Psoas muscle (tissue), 8 donors: Measurements from ENCODE around the gene TENM4. TPM values are rescaled to one million over a fixed set of nuclear protein-coding genes. Genes with fewer than 3 reads are reported as not detected.

Source experiments
- ATAC-seq, 4 donors: fragments of 200-7000 bp; cut with Tn5 transposase; one replicate each; pipeline ENCODE4 v1.9.1; 2020; ENCODE audit warnings: moderate library complexity in 3 of 4, mild to moderate bottlenecking in 2 of 4
- DNase-seq, 2 donors: peaks; one replicate each; pipeline ENCODE4 v3.0.0-alpha.2; 2020
- H3K27ac ChIP-seq: fragments of 200-600 bp; one replicate; pipeline ENCODE4 v1.8.0; 2022
- H3K27me3 ChIP-seq, 3 donors: fragments of 200-600 bp in 1 of 3; one replicate each; pipeline versions ENCODE4 v1.6.1 to v1.8.0; 2013 to 2022; ENCODE audit warnings: low read length in 2 of 3, mild to moderate bottlenecking in 2 of 3, moderate library complexity in 1 of 3; ENCODE audit not compliant: insufficient read depth in 3 of 3
- H3K36me3 ChIP-seq, 2 donors: fragments of 200-600 bp in 1 of 2; one replicate each; pipeline versions ENCODE4 v1.6.1 to v1.8.0; 2013 to 2022; ENCODE audit warnings: low read depth in 1 of 2, mild to moderate bottlenecking in 1 of 2, moderate library complexity in 1 of 2; ENCODE audit not compliant: insufficient read depth in 1 of 2
- H3K4me1 ChIP-seq: fragments of 200-600 bp; one replicate; pipeline ENCODE4 v1.8.0; 2022
- H3K4me3 ChIP-seq: fragments of 200-600 bp; one replicate; pipeline ENCODE4 v1.8.0; 2022; ENCODE audit warnings: mild to moderate bottlenecking
- H3K9me3 ChIP-seq: fragments of 200-600 bp; one replicate; pipeline ENCODE4 v1.8.0; 2022
- WGBS, 3 donors: extraction: QIAGEN DNeasy Blood & Tissue Kit; methylation state at CpG; one replicate each; pipeline versions ENCODE4 v1.1.6 to v1.1.7; 2013; 5-methylcytosine and 5-hydroxymethylcytosine counted together
- intact Hi-C, 2 donors: fragments of 100-400 bp; cut with DNase I; formaldehyde crosslinking; loops; one replicate each; pipeline versions ENCODE4 v1.11.0 to v1.14.2; 2022
- polyA plus RNA-seq, 3 donors: library from polyadenylated mRNA; stranded (reverse); fragments of 200-250 nt; gene quantifications; one replicate each; pipeline ENCODE4 v1.2.3, GENCODE V29; 2013
- total RNA-seq, 4 donors: library from RNA; stranded (reverse); fragmentation: NEBNext Ultra II Directional in 2 of 4; extraction: Animal tissue kit (Norgen Biotek cat#: 25700) in 2 of 4; gene quantifications; one replicate each; pipeline versions ENCODE4 v1.2.1 to v1.2.4, GENCODE V29; 2021 to 2023
- TF ChIP-seq, protein P1 (sequence below): fragments of 200-600 bp; IDR thresholded peaks from one replicate; pipeline ENCODE4 v1.8.0; 2022; ENCODE audit warnings: antibody characterized with exemption
- donor health status: healthy with polysubstance abuse.
- donor health status: DM: no; HTN: no; CAD: no; lungs with moderate emphysema.
- donor health status: Bipolar disorder and iron deficiency.
- donor health status: healthy.
- donor health status: DM: yes; HTN: yes; CAD: no.
- donor health status: DM: no; HTN: no; CAD: no.
- donor health status: DM: no; HTN: no; CAD: no.
- donor health status: DM: yes; HTN: yes; CAD: no.

The TENM4 gene
- total and polyA plus RNA-seq, 7 donors: 0.05 to 1.7 (median 0.48) TPM

GRCh38 chr11:79084382-79084781 lies 356.4 kb downstream of the TENM4 start:
- 88 to 91% (median 89%) methylated on average over 5 of the region's 5 CpGs for WGBS, 3 donors
- Histone ChIP-seq H3K4me3 (no peak overlapping the region), H3K4me1 (peaks cover 17% of the 10 kb centered on the region), H3K27me3 (no peaks in the 10 kb centered on the region), H3K9me3 (no peaks in the 10 kb centered on the region), H3K36me3 (no peaks in the 10 kb centered on the region), H3K27ac (no peak overlapping the region)
- no peak for DNase-seq
- TF ChIP-seq, protein P1, sequence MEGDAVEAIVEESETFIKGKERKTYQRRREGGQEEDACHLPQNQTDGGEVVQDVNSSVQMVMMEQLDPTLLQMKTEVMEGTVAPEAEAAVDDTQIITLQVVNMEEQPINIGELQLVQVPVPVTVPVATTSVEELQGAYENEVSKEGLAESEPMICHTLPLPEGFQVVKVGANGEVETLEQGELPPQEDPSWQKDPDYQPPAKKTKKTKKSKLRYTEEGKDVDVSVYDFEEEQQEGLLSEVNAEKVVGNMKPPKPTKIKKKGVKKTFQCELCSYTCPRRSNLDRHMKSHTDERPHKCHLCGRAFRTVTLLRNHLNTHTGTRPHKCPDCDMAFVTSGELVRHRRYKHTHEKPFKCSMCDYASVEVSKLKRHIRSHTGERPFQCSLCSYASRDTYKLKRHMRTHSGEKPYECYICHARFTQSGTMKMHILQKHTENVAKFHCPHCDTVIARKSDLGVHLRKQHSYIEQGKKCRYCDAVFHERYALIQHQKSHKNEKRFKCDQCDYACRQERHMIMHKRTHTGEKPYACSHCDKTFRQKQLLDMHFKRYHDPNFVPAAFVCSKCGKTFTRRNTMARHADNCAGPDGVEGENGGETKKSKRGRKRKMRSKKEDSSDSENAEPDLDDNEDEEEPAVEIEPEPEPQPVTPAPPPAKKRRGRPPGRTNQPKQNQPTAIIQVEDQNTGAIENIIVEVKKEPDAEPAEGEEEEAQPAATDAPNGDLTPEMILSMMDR: no peak
- intact Hi-C loops: no loop called here
- no peak for ATAC-seq

DNA sequence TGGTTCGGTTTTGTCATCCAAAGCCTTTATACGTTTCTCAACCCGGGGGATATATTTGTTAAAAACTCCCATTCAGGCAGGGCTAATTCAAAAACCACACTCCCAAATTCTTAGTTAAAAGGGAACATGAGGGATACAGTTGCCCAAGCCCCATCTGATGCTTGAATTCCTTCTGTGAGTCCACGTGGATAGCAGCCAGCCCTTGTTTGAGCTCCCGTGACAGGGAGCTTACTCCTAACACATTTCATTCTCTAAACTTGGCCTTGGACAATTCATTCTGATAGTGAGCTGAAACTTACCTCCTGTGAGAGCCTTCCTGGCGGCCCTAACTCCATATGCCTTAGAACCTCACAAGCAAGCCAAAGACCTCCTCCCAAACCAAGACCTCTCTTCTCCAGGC lies 357.5 kb downstream of the TENM4 start:
- no peak for ATAC-seq
- TF ChIP-seq, protein P1: no peak
- H3K27ac ChIP-seq: no peak overlapping the region
- H3K9me3 ChIP-seq: no peaks in the 10 kb centered on the region
- H3K36me3 ChIP-seq: no peaks in the 10 kb centered on the region
- 54 to 68% (median 66%) methylated on average over 6 of the region's 6 CpGs for WGBS, 3 donors
- peaks cover 17% of the 10 kb centered on the region for H3K4me1 ChIP-seq
- no peak overlapping the region for H3K4me3 ChIP-seq
- intact Hi-C loops: no loop called here
- no peaks in the 10 kb centered on the region for H3K27me3 ChIP-seq
- no peak for DNase-seq

DNA sequence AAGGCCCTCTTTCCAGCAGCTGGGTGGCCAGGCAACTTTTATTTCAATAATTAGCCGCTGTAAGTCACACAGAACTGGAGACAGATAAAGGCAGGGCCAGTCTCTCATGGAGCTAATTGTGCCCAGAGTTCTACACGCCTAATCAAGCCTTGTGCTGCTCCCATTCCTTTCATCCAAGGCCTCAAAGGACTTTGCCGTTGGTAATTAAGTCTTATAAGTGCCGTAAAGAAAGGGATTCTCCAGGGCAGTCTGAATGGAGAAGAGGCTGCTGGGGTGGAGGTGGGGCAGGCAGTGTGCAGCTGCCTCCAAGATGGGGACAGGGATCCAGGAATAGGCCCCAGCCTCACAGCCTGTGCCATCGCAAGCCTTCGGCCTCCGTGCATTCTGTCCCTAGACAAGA lies 357.9 kb downstream of the TENM4 start:
- intact Hi-C loops: no loop called here
- ATAC-seq (no peak), DNase-seq (no peak)
- TF ChIP-seq, protein P1: no peak
- H3K27me3 ChIP-seq: no peaks in the 10 kb centered on the region
- peaks cover 15% of the 10 kb centered on the region for H3K4me1 ChIP-seq
- H3K4me3 ChIP-seq: no peak overlapping the region
- no peaks in the 10 kb centered on the region for H3K9me3 ChIP-seq
- H3K27ac ChIP-seq: no peak overlapping the region
- H3K36me3 ChIP-seq: no peaks in the 10 kb centered on the region
- WGBS, 3 donors: 54 to 77% (median 58%) methylated on average over 7 of the region's 7 CpGs

- WGBS, 3 donors: 94 to 96% (median 95%) methylated on average over 4 of the region's 4 CpGs
- no peaks in the 10 kb centered on the region for H3K27me3 ChIP-seq
- H3K9me3 ChIP-seq: no peaks in the 10 kb centered on the region
- no peak overlapping the region for H3K4me3 ChIP-seq
- ATAC-seq (no peak), DNase-seq (no peak)
- H3K36me3 ChIP-seq: no peaks in the 10 kb centered on the region
- peaks cover 9% of the 10 kb centered on the region for H3K4me1 ChIP-seq
- TF ChIP-seq, protein P1: no peak
- no peak overlapping the region for H3K27ac ChIP-seq
- intact Hi-C loops: no loop called here
Measured at GRCh38 chr11:79082280-79082679, 358.6 kb downstream of the TENM4 start.

GRCh38 chr11:79081471-79082031 lies 359.3 kb downstream of the TENM4 start:
- DNase-seq (no peak), ATAC-seq (no peak)
- WGBS, 3 donors: 77 to 82% (median 81%) methylated on average over 7 of the region's 7 CpGs
- TF ChIP-seq, protein P1: no peak
- Histone ChIP-seq H3K4me3 (no peak overlapping the region), H3K4me1 (peaks cover 4% of the 10 kb centered on the region), H3K27ac (no peak overlapping the region), H3K27me3 (no peaks in the 10 kb centered on the region), H3K9me3 (no peaks in the 10 kb centered on the region), H3K36me3 (no peaks in the 10 kb centered on the region)
- intact Hi-C loops: no loop called here
